ENCODE data around the gene SLC22A8.
"Not testable (repeated sequence)": the region's sequence is repeated elsewhere in the genome, so short reads cannot be mapped to it uniquely, and the experiment has no call there.

The SLC22A8 gene, protein sequence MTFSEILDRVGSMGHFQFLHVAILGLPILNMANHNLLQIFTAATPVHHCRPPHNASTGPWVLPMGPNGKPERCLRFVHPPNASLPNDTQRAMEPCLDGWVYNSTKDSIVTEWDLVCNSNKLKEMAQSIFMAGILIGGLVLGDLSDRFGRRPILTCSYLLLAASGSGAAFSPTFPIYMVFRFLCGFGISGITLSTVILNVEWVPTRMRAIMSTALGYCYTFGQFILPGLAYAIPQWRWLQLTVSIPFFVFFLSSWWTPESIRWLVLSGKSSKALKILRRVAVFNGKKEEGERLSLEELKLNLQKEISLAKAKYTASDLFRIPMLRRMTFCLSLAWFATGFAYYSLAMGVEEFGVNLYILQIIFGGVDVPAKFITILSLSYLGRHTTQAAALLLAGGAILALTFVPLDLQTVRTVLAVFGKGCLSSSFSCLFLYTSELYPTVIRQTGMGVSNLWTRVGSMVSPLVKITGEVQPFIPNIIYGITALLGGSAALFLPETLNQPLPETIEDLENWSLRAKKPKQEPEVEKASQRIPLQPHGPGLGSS

DNA sequence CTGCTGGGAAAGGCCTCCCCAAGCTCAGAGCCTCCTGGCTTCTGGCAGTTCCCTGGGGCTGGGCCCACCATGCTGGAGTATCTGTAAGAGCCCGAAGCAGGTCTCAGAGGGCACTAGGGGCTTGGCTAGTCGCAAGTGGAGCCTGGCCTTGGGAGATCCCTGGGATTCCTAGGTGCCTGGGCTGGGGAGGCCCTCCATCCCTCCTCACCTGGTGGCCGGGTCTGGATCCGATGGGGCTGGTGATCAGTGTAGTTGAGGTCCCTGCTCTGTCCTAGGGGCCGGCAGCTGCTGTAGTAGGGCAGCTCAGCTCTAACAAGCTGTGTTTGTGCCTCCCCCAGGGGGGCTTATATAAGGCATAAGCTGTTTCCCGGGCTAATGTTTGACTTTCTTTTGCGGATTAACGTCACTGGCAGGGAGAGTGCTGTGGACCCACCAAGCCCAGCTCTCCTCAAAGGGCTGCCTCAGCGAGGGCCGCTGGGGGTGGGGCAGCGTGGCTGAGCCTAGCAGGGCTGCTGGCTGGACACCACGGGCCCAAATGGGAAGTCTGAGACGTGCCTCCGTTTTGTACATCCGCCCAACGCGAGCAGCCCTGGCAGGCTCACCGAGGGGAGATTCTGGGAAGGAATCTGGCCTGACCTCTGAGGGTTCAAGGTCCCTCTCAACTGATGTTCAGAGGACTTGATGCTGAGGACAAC, at the start of gene SLC22A8:
Gene SLC22A8, minus strand, starts transcription at position 321 of the 695 bp plus-strand sequence. CDS start 883 bp downstream, outside the sequence.
- DNase-seq: no peak

DNA sequence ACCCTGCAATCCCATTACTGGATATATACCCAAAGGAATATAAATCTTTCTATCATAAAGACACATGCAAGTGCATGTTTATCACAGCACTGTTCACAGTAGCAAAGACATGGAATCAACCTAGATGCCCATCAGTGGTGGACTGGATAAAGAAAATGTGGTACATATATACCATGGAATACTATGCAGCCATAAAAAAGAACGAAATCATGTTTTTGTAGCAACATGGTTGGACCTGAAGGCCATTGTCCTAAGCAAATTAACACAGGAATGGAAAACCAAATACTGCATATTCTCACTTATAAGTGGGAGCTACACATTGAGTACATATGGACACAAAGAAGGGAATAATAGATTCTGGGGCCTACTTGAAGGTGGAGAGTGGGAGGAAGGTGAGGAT, 30.6 kb upstream of the SLC22A8 start:
- DNase-seq: not testable (repeated sequence)

DNA sequence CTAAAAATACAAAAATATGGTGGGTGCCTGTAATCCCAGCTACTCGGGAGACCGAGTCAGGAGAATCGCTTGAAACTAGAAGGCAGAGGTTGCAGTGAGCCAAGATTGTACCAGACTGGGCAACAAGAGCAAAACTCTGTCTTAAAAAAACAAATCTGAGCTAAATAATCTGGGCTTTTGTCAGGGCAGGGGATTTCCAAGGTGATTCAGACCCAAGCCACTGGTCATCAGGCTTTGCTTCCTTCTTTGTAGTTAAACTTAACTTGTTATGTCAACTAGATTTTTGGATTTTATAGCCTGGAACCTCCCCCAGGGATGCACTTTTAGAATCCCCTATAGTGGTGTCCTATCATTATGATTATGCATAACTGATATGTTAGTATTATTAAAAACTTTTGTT, 27.0 kb upstream of the SLC22A8 start:
- DNase-seq: no peak

DNA sequence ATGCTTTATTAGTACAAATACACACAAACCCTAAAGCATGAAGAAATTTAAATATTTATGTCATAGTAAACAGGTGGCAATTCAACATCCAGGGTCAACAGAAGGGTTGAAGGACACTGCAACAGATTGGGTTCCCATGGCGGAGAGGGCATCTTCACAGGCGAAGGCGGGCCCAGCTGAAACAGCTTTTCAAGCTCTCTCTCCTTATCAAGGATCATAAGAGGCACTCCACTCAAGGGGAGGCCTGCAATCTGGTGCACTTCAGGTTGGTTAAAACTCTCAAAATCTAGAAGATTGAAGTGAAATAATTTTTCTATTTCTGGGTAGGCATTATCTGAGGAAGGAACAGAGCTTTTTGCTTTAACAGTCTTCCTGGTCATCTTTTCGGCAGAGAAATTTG, 16.8 kb upstream of the SLC22A8 start:
- DNase-seq: no peak

DNA sequence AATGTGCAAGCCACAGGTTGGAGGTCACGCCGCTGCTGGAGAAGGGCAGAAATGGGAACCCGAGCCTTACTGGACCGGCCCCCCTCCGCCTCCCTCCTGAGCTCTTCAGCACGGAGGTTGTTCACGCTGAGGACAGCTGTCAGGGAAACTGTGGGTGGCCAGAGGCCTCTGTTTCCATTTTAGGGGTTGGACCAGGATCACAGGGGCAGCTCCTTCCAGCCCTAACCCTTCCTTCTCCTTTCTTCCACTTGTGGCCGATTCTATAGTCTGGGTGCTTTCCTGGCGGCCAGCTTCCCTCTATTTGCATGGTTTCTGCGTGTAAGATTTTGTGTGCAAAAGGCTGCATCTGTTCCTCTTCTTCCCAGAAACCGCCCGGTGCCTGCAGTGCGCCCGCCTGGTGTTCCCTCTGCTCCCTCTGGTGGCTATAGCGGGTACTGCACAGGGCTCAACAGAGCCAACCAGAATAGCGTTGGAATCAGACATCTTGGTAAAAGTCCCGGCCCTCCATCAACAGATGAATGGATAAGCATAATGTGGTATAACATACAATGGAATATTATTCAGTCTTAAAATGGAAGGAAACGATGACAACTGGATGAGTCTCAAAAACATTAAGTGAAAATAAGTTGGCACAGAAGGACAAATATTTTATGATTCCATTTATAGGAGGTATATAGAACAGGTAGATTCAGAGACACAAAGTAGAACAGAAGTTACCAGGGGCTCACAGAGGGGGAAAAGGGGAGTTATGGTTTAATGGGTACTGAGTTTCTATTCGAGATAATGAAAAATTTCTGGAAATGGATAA, 8.4 kb upstream of the SLC22A8 start:
- DNase-seq: peak; percentile 80

DNA sequence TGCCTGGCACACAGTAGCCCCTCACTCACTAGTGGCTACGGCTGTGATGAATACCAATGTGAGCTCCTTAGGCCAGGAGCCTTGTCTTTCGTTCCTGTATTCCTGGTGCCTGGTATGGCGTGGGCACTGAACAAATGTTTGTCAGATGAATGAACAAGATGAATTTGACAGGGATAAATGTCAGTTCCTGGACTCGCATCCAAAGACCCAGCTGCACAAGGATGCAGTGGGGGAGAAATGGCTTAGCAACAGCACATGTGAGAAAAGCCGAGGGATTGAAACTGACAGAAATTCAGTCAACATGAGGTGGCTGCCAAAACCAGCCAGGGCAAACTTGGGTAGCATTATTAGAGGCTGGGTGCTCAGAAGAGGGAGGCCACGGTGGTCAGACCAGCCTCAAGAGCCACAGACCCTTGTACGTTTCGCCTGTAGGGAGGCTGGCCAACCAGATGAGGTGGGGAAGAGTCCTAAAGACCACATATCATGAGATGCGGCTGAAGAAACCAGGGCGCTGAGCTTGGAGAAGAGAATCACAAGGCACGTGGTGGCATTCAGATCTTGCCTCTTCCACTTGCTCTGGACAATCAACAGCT, 7.7 kb upstream of the SLC22A8 start:
- DNase-seq: no peak

DNA sequence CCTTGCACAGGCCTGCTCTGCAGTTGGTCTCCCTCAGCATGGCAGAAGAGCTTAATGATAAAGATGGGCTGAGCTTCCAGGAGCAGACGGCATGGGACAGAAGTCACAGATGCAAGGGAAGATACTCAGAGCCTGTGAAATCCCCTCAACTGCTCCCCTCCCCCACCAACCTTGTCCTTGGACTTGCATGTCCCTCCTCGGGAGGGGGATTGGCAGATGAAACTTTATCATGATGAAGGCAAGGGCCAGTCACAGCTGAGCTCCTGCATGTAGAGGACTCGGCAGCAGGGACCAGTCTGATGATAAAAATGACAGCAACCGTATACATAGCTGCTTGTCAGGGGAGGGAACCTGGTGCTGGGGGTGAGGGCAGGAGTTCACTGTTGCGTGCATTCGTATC, 6.8 kb upstream of the SLC22A8 start:
- DNase-seq: no peak

DNA sequence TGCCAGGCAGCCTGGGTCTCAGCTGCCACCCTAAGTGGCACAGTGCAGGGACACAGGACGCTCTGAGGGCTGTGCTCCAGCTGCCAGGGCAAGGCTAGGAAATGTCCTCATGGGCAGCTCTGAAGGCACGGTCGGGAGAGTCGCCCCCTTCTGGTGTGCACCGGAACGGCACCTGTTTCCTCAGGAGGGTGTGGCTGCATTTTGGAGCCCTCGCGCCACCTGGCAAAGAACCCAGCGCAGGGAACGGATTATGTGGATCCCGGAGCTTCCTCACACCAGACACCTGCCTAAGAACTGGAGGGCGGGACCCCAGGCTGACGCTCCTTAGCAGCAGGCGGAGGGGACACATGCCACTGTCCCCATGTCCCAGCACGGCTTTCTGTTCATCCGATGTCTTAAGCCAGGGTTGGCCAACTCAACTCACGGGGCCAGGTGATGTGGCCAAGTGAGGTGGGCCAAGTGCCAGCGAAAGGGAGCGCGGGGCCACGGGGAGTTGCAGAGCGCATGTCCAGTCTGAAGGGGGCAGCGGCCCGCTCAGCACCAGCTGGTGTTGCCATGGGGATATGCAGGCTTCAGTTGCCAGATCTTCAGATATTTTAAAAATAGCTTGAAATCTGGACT, 5.1 kb upstream of the SLC22A8 start:
- DNase-seq: no peak

DNA sequence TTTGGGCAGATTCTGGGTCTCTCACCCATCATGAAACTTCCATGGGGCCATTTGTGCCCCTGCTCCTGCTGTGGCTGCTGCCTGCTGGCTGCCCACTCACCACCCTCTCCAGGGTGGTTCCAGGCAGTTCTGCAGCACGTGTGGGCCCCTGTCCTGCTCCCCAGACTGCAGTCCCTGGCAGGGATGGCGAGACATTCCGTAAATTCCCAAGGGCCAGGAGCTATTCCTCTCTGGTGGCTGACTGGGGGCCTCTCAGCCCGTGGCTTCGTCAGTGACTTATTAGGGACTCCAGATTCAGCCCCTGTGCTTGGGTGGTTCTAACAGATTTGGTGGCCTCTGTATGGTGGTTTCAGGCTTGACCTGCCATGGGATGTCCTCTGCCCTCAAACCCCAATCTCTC, 3.9 kb upstream of the SLC22A8 start:
- DNase-seq: no peak

DNA sequence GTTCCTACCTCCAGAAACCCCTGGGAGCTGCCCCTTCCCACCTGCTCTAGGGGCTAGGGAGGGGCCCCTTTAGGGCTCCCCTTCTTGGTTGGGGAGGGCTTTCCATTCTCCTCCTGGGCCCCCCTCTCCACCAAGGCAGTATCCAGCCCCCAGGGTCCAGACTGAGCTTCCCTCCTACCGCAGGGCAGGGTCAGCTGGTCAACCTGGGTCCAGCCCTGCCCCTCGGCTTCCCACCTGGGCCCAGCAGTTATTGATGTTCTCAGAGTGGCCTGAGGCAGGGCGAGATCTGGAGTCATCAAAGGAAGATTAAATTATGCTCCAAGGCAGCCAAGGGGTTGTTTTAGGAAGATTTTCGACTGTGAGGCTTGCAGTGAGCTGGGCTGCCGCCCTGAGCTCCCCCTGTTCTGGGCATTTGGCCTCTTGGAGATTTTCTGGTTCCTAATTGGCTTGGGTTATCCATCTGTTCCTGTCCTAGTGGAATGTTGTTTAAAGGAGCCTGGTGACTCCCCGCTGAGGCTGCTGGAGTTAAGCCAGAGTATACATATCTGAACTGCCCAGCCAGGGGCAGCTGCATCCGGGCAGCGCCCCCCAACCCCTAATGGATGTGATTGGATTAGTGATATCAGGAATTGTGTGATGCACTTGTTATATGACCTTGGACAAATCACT, 1.8 kb upstream of the SLC22A8 start:
- DNase-seq: no peak

DNA sequence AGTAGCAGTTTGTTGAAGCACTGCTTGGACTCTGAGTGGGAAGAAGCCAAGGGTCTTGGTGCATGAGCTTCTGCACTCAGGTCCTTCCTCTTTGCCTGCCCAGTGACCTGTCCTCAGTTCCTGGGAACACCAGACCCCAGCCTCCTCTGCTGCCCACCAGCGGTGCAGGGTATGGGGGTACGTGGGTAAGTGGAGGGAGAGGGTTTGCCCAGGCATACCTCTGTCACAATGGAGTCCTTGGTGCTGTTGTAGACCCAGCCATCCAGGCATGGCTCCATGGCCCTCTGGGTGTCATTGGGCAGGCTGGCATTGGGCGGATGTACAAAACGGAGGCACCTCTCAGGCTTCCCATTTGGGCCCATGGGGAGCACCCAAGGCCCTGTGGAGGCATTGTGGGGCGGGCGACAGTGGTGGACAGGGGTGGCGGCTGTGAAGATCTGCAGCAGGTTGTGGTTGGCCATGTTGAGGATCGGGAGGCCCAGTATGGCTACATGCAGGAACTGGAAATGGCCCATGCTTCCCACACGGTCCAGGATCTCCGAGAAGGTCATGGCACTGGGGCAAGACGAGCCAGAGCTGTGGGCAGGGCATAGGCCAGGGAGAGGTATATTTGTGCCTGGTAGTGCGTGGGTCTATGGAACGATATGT, 1.1 kb downstream of the SLC22A8 start:
- no peak for DNase-seq

DNA sequence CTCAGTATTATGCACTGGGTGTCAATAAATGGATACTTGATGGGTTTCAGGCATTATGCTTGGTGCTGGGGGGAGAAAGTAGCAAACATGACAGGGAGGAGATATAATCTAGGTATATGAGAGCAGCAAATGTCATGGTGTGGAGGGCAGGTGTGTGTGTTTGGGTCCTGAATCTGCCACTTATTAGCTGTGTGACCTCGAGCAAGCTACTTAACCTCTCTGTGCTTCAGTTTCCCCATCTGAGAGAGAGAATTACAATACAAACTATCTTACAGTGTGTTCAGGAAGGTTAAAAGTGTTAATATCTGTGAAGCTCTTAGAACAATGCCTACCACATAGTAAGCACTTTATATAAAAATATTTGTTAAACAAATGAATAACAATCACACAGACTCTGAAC, 2.8 kb downstream of the SLC22A8 start:
- no peak for DNase-seq

DNA sequence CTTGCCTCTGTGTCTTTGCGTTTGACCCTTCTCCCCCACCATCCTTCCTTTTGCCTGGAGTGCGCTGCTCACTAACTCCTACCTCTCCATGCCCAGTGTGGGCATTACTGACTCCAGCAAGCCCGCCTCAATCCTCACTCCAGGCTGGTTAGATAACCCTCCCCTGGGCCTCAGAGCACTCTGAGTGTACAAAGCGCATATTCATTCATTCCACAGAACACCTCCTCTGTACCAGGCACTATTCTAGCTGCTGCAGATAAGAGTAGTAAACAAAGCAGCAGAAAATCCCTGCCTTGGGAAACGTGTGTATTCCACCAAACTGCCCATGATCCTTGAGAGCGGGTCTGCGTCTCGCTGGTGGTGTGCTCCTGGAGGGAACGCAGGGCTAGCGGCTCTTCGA, 3.2 kb downstream of the SLC22A8 start:
- no peak for DNase-seq

DNA sequence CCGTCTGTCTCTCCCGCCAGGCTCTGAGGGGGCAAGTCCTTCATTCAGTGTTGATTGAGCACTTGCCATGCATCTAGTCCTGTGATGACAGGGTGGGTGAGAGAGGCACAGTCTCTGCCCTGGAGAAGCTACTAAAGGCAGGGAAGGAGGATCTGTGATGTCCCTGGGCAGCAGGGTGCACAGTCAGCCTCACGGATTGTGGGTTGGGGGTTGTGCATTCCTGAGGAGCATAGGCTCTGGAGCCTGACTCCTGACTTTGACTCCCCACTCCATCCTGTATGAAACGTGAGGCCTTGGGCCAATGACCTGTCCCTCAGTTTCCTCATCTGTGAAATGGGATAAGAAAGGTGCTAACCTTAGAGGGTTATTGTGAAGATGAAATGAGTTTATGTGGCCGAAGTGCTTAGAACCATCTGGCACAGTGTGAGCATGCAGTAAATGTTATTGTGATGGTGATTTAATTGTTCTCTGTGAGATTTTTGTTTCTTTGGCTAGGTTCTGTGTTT, 4.7 kb downstream of the SLC22A8 start:
- DNase-seq: no peak

DNA sequence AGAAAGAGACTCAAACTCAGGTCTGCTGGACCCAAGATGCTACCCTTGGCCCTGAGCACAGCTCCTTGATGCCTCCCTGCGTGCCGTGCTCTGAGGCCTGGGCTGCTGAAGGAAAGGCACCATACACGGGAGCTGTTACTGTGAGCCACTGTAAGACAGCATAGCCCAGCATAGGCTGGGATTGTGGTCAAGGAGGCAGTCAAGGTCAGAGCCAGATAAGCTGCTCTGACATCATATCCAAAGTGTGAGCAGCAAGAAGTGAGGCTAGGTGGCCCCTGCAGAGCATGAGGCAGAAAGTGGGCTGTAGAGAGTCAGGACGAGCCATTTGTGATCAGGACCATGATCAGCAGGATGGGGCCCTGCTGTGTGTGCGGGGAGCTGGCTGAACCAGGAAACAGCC, 7.7 kb downstream of the SLC22A8 start:
- DNase-seq: no peak

DNA sequence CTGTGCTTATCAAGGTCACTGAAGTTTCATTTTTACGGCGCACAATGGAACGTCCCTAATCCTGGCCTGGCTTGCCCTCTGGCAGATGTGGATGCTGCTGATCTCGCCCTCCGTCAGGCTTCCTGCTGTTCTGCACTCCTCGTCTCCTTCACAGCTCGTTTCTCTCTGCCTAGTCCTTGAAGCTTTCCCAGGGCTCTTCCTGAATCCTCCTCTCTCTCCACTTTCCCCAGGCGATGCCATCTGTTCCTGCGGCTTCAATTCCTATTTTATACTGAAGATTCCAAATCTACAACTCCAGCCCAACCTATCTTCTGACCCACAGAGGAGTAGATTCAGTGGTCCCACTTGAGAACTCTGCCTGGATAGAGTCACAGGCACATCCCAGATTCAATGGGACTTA, 14.2 kb downstream of the SLC22A8 start:
- no peak for DNase-seq

DNA sequence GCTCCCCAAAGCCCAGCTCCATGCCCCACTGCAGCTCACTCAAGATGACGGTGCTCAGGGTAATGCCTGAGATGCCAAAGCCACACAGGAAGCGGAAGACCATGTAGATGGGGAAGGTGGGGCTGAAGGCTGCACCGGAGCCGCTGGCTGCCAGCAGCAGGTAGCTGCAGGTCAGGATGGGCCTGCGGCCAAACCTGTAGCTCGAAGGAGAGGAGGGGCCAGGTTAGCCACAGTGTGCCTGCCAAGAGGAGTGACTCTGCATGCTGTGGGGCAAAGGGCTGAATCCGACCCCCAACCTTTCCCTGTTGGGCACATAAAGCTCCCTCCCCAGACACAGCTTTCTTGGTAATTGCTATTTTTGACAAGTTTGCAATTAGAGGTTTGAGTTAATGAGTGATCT, 16.0 kb downstream of the SLC22A8 start:
- DNase-seq: no peak

DNA sequence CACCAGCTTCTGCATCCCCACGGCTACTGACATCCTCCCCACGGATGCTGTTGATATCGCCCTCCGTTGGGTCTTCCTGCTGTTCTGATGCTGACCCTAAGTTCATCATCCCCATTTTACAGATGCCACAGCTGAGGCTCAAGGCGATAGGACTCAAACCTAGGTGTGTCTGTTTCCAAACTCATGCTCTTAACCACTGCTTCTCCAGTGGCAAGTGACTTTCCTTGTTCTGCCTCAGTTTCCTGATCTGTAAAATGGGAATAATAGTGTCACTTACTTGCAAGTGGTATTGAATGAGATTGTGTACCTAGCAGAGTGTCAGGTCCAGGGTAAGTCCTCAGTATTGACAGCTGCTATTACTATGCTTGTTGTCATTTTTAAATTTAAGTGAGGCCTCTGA, 16.5 kb downstream of the SLC22A8 start:
- DNase-seq: no peak

DNA sequence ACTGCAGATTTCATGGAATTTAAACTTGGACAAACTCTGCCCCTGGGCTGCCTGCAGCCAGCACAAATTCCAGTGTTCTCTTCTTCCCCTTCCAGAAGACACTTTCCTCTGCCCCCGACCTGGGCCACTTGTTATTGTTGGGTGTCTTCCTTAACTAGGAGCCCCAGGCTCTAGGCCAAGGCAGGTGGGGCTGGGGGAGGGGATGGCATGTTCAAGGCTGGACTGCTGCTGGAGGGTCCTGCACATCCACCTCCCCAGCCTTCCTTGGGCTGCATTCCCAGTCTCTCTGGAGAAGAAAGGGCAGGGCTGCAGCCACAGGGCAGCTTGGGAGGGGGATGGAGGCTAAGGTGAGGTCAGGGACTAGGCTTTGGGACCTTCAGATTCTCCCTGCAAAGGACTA, 19.4 kb downstream of the SLC22A8 start:
- no peak for DNase-seq

DNA sequence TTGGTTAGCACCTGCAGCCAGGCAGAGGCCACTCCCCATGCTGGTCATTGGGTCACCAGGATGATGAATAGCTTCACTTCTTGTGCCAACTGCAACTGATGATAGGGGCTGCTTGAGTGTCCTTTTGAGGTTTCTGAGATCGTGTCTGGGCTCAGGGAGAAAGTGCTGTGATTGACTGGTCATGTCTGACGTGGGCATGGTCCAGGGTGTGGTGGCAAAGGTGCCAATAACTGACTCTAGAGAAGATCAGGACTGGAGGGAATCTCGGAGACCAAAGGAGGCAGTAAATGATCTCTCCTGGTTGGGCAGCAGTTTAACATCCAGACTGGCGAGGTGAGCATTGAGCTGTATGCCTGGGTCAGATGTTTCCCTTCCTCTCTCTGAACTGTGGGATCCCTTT, 20.9 kb downstream of the SLC22A8 start:
- DNase-seq: no peak

DNA sequence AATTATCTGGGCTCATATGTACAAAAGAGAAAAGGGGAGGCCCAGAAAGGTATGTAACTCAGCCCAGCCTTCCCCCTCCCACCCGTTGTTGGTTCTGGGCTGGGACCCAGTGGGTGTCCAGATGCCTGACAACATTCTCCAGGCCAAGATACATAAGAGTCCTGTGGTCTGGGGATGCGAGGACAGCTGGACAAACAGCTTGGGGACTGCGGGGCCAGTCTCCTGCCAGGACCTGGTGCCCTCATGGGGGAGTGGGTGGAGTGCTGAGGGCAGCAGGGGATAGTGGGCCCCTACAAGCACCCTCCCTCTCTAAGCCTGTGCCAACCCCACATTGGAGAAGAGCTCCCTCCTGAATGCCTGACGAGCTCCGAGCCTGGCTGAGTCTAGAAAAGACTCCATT, 27.4 kb downstream of the SLC22A8 start:
- no peak for DNase-seq
